Panc1 (cell line): ENCODE measurements around the gene DNAJC13.

Experiments
- POLR2AphosphoS5 ChIP-seq: IDR thresholded peaks from 2 replicates; pipeline ENCODE4 v1.6.1; 2012; ENCODE audit warnings: mild to moderate bottlenecking, low read depth, low read length, moderate library complexity
- SIN3A ChIP-seq: IDR thresholded peaks from 2 replicates; pipeline ENCODE4 v1.6.1; 2012; ENCODE audit warnings: low read depth, mild to moderate bottlenecking, low read length, moderate library complexity, borderline replicate concordance; ENCODE audit not compliant: insufficient read depth
- TF ChIP-seq, protein P1 (sequence below): fragments of 450-650 bp; IDR thresholded peaks from 2 replicates; pipeline ENCODE4 v1.5.1; 2017; ENCODE audit warnings: mild to moderate bottlenecking

DNA sequence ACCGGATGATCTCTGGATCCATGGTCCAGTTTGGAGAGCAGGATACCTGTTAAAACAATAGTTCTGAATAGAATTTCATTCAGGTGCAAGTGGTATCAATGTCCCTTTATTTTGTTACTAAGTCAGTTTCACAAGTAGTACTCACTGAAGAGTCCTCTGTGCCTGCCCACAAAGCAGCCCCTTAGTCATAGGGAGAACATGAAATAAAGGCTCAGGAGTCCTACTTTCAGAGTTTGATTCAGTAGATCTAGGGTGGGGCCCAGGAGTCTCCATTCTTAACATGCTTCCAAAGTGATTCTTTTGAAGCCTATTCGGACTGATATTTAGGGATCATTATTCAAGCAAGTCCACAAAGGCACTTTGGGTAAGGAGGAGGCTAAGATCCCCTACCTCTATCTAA lies 100.0 kb downstream of the DNAJC13 start:
- no peak for TF ChIP-seq POLR2AphosphoS5
- TF ChIP-seq, protein P1, sequence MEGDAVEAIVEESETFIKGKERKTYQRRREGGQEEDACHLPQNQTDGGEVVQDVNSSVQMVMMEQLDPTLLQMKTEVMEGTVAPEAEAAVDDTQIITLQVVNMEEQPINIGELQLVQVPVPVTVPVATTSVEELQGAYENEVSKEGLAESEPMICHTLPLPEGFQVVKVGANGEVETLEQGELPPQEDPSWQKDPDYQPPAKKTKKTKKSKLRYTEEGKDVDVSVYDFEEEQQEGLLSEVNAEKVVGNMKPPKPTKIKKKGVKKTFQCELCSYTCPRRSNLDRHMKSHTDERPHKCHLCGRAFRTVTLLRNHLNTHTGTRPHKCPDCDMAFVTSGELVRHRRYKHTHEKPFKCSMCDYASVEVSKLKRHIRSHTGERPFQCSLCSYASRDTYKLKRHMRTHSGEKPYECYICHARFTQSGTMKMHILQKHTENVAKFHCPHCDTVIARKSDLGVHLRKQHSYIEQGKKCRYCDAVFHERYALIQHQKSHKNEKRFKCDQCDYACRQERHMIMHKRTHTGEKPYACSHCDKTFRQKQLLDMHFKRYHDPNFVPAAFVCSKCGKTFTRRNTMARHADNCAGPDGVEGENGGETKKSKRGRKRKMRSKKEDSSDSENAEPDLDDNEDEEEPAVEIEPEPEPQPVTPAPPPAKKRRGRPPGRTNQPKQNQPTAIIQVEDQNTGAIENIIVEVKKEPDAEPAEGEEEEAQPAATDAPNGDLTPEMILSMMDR, result no peak
- TF ChIP-seq SIN3A, result no peak
